IPS-20b (cell line): ENCODE data around the gene ADIPOQ.
"Not testable (repeated sequence)": the region's sequence is repeated elsewhere in the genome, so short reads cannot be mapped to it uniquely, and the experiment has no call there.

Source experiments
- H3K27ac ChIP-seq: one replicate; pipeline ENCODE4 v1.5.1; 2013; ENCODE audit warnings: low read length
- H3K27me3 ChIP-seq: 2 replicates; pipeline ENCODE4 v1.6.1; 2013; ENCODE audit warnings: mild to moderate bottlenecking, low read length, inconsistent platforms; ENCODE audit not compliant: insufficient read depth
- H3K36me3 ChIP-seq: 2 replicates; pipeline ENCODE4 v1.6.1; 2013; ENCODE audit warnings: low read depth, mild to moderate bottlenecking, inconsistent platforms, low read length, moderate library complexity; ENCODE audit not compliant: insufficient read depth
- H3K4me1 ChIP-seq: 2 replicates; pipeline ENCODE4 v1.6.1; 2013; ENCODE audit warnings: mild to moderate bottlenecking, control low read depth, inconsistent platforms, low read length, moderate library complexity; ENCODE audit not compliant: insufficient read depth
- H3K4me3 ChIP-seq: 2 replicates; pipeline ENCODE4 v1.5.1; 2013; ENCODE audit warnings: mild to moderate bottlenecking, low read length, inconsistent platforms
- H3K9ac ChIP-seq: 2 replicates; pipeline ENCODE4 v1.6.1; 2013; ENCODE audit warnings: low read depth, mild to moderate bottlenecking, inconsistent platforms, low read length, moderate library complexity
- H3K9me3 ChIP-seq: 2 replicates; pipeline ENCODE4 v1.6.1; 2013; ENCODE audit warnings: mild to moderate bottlenecking, low read depth, low read length, inconsistent platforms; ENCODE audit not compliant: insufficient read depth

The ADIPOQ gene

GRCh38 chr3:186875708-186876107 lies 33.2 kb downstream of the ADIPOQ start:
- no peaks in the 10 kb centered on the region for H3K4me1 ChIP-seq
- no peaks in the 10 kb centered on the region for H3K36me3 ChIP-seq
- peaks cover 6% of the 10 kb centered on the region; the same call in 1 of the 2 replicates for H3K9me3 ChIP-seq
- no peak overlapping the region for H3K27ac ChIP-seq
- no peak overlapping the region for H3K4me3 ChIP-seq
- H3K27me3 ChIP-seq = no peaks in the 10 kb centered on the region
- H3K9ac ChIP-seq = no peak overlapping the region

GRCh38 chr3:186879781-186880180 lies 37.3 kb downstream of the ADIPOQ start:
- H3K9ac ChIP-seq = no peak overlapping the region
- no peaks in the 10 kb centered on the region for H3K27me3 ChIP-seq
- H3K9me3 ChIP-seq = peaks cover 6% of the 10 kb centered on the region; the same call in 1 of the 2 replicates
- no peak overlapping the region for H3K27ac ChIP-seq
- no peak overlapping the region for H3K4me3 ChIP-seq
- H3K4me1 ChIP-seq = no peaks in the 10 kb centered on the region; the same call in 1 of the 2 replicates
- no peaks in the 10 kb centered on the region for H3K36me3 ChIP-seq

GRCh38 chr3:186880406-186880805 lies 37.9 kb downstream of the ADIPOQ start:
- Histone ChIP-seq H3K4me3 (no peak overlapping the region), H3K36me3 (no peaks in the 10 kb centered on the region), H3K9me3 (peaks cover 6% of the 10 kb centered on the region; the same call in 1 of the 2 replicates), H3K27ac (no peak overlapping the region), H3K9ac (no peak overlapping the region), H3K27me3 (no peaks in the 10 kb centered on the region), H3K4me1 (no peaks in the 10 kb centered on the region; the same call in 1 of the 2 replicates)

- Histone ChIP-seq H3K4me3 (no peak overlapping the region), H3K9ac (no peak overlapping the region), H3K36me3 (no peaks in the 10 kb centered on the region), H3K4me1 (peaks cover 12% of the 10 kb centered on the region), H3K27me3 (no peaks in the 10 kb centered on the region), H3K27ac (no peak overlapping the region), H3K9me3 (no peaks in the 10 kb centered on the region)
These were observed 39.6 kb downstream of the ADIPOQ start for GRCh38 chr3:186882150-186882524.

- peaks cover 18% of the 10 kb centered on the region for H3K4me1 ChIP-seq
- H3K9me3 ChIP-seq = no peaks in the 10 kb centered on the region
- H3K4me3 ChIP-seq = no peak overlapping the region
- no peaks in the 10 kb centered on the region for H3K36me3 ChIP-seq
- no peak overlapping the region for H3K27ac ChIP-seq
- no peaks in the 10 kb centered on the region for H3K27me3 ChIP-seq
- H3K9ac ChIP-seq = no peak overlapping the region
These were observed 40.6 kb downstream of the ADIPOQ start for GRCh38 chr3:186882881-186883685.

GRCh38 chr3:186883686-186884058 lies 41.2 kb downstream of the ADIPOQ start:
- H3K4me3 ChIP-seq = no peak overlapping the region
- peaks cover 24% of the 10 kb centered on the region for H3K4me1 ChIP-seq
- H3K27ac ChIP-seq = no peak overlapping the region
- H3K9me3 ChIP-seq = no peaks in the 10 kb centered on the region
- H3K9ac ChIP-seq = no peak overlapping the region
- no peaks in the 10 kb centered on the region for H3K36me3 ChIP-seq
- H3K27me3 ChIP-seq = no peaks in the 10 kb centered on the region

GRCh38 chr3:186884868-186885267 lies 42.4 kb downstream of the ADIPOQ start:
- peaks cover 31% of the 10 kb centered on the region for H3K4me1 ChIP-seq
- not testable (repeated sequence) for H3K27ac ChIP-seq, H3K9ac ChIP-seq, H3K36me3 ChIP-seq, H3K27me3 ChIP-seq, H3K9me3 ChIP-seq, H3K4me3 ChIP-seq

- Histone ChIP-seq H3K4me3 (peak overlapping the region; percentile 23), H3K36me3 (no peaks in the 10 kb centered on the region), H3K27me3 (no peaks in the 10 kb centered on the region), H3K9me3 (no peaks in the 10 kb centered on the region), H3K4me1 (peaks cover 31% of the 10 kb centered on the region), H3K27ac (peak overlapping the region; percentile 76), H3K9ac (peak overlapping the region; percentile 73)
These were observed 43.9 kb downstream of the ADIPOQ start for GRCh38 chr3:186886202-186886981.

- H3K27ac ChIP-seq, H3K36me3 ChIP-seq, H3K27me3 ChIP-seq, H3K9ac ChIP-seq, H3K4me3 ChIP-seq, H3K9me3 ChIP-seq: not testable (repeated sequence)
- H3K4me1 ChIP-seq = peaks cover 31% of the 10 kb centered on the region
These were observed 45.0 kb downstream of the ADIPOQ start for GRCh38 chr3:186887507-186887938.

- no peak overlapping the region for H3K9ac ChIP-seq
- no peaks in the 10 kb centered on the region for H3K9me3 ChIP-seq
- no peaks in the 10 kb centered on the region for H3K36me3 ChIP-seq
- H3K4me1 ChIP-seq = peaks cover 31% of the 10 kb centered on the region
- no peak overlapping the region for H3K4me3 ChIP-seq
- no peak overlapping the region for H3K27ac ChIP-seq
- no peaks in the 10 kb centered on the region for H3K27me3 ChIP-seq
These were observed 46.1 kb downstream of the ADIPOQ start for GRCh38 chr3:186888569-186888968.

- H3K27me3 ChIP-seq, H3K27ac ChIP-seq, H3K36me3 ChIP-seq, H3K9ac ChIP-seq, H3K4me3 ChIP-seq, H3K9me3 ChIP-seq: not testable (repeated sequence)
- peaks cover 38% of the 10 kb centered on the region for H3K4me1 ChIP-seq
These were observed 47.2 kb downstream of the ADIPOQ start for GRCh38 chr3:186889698-186890097.

- no peaks in the 10 kb centered on the region; the same call in 1 of the 2 replicates for H3K27me3 ChIP-seq
- peaks cover 6% of the 10 kb centered on the region for H3K9me3 ChIP-seq
- H3K4me3 ChIP-seq = no peak overlapping the region
- H3K36me3 ChIP-seq = no peaks in the 10 kb centered on the region
- no peak overlapping the region for H3K27ac ChIP-seq
- no peak overlapping the region for H3K9ac ChIP-seq
- peaks cover 34% of the 10 kb centered on the region for H3K4me1 ChIP-seq
These were observed 48.4 kb downstream of the ADIPOQ start for GRCh38 chr3:186890911-186891310.
